A549 (cell line): ENCODE data around the gene GIMAP7. TPM values are rescaled to one million over a fixed set of nuclear protein-coding genes. Genes with fewer than 3 reads are reported as not detected.

Experiments used
- ATAC-seq, 2 experiments: fragments of 200-7000 bp in 1 of 2; fragments of >200 bp in 1 of 2; cut with Nextera tagmentation in 1 of 2; cut with Tn5 transposase in 1 of 2; 3 replicates each; pipeline versions ENCODE4 v1.8.0 to v1.9.1; 2018 to 2020; ENCODE audit warnings: mild to moderate bottlenecking in 1 of 2, moderate library complexity in 1 of 2
- CTCF ChIA-PET: fragments of 300-600 bp; sonication (Branson Sonifier 250); formaldehyde crosslinking; extraction: SDS; loops from one replicate; lab custom pipeline; 2021; ENCODE audit warnings: antibody characterized with exemption, inconsistent platforms; lab: Yijun Ruan, JAX
- POLR2A ChIA-PET: fragments of 350-600 bp; formaldehyde crosslinking; extraction: SDS; loops from one replicate; lab custom pipeline; 2021; ENCODE audit warnings: antibody characterized with exemption, inconsistent platforms; lab: Yijun Ruan, JAX
- DNase-seq, 2 experiments: peaks; one replicate each; pipeline versions ENCODE4 v3.0.0 to v3.0.0-alpha.2; 2011 to 2016; ENCODE audit warnings: low read depth in 1 of 2, low spot score in 1 of 2
- FAIRE-seq: peaks from 2 replicates; lab custom pipeline; 2011; peaks lifted over from hg19 to GRCh38; lab: Jason Lieb, UNC
- H3K27ac ChIP-seq, 2 experiments: fragments of >200 bp; sonication (Bioruptor Twin); formaldehyde crosslinking; 3 replicates each; pipeline ENCODE4 v1.5.1; 2016 to 2017
- H3K4me1 ChIP-seq: fragments of >200 bp; sonication (Bioruptor Twin); formaldehyde crosslinking; 3 replicates; pipeline ENCODE4 v1.6.1; 2016
- H3K4me2 ChIP-seq: fragments of >200 bp; sonication (Bioruptor Twin); formaldehyde crosslinking; 3 replicates; pipeline ENCODE4 v1.6.1; 2016
- H3K4me3 ChIP-seq: fragments of >200 bp; sonication (Bioruptor Twin); formaldehyde crosslinking; 3 replicates; pipeline ENCODE4 v1.5.1; 2016
- H3K9me3 ChIP-seq: fragments of >200 bp; sonication (Bioruptor Twin); formaldehyde crosslinking; 3 replicates; pipeline ENCODE4 v1.6.1; 2016
- EHF ChIP-seq: fragments of 250-450 bp; sonication (Bioruptor Pico); IDR thresholded peaks from 2 replicates; pipeline ENCODE4 v1.5.0; 2020; ENCODE audit warnings: mild to moderate bottlenecking
- ELK1 ChIP-seq: fragments of 150-350 bp; IDR thresholded peaks from 2 replicates; pipeline ENCODE4 v1.6.1; 2014; ENCODE audit warnings: low read depth, mild to moderate bottlenecking, low read length
- EP300 ChIP-seq, 2 experiments: fragments of >200 bp; sonication (Bioruptor Twin); formaldehyde crosslinking; IDR thresholded peaks; 2 replicates in 1 of 2; 3 replicates in 1 of 2; pipeline ENCODE4 v1.6.1; 2016 to 2017
- FOSB ChIP-seq: fragments of 250-450 bp; sonication (Bioruptor Pico); IDR thresholded peaks from 2 replicates; pipeline ENCODE4 v1.5.0; 2020; ENCODE audit warnings: mild to moderate bottlenecking, moderate library complexity
- FOSL2 ChIP-seq, 2 experiments: fragments of 450-650 bp in 1 of 2; fragments of >200 bp in 1 of 2; sonication (Bioruptor Twin) in 1 of 2; formaldehyde crosslinking; IDR thresholded peaks; 2 replicates each; pipeline versions ENCODE4 v1.5.0 to v1.6.1; 2016 to 2020; ENCODE audit warnings: mild to moderate bottlenecking in 1 of 2, moderate library complexity in 1 of 2
- HEYL ChIP-seq: fragments of 250-450 bp; sonication (Bioruptor Pico); IDR thresholded peaks from 2 replicates; pipeline ENCODE4 v1.8.0; 2021; ENCODE audit warnings: mild to moderate bottlenecking, moderate library complexity
- HMGXB4 ChIP-seq: fragments of 250-450 bp; sonication (Bioruptor Pico); IDR thresholded peaks from 2 replicates; pipeline ENCODE4 v1.5.0; 2021; ENCODE audit warnings: mild to moderate bottlenecking, moderate library complexity, borderline replicate concordance
- HOXB13 ChIP-seq: fragments of 250-450 bp; sonication (Bioruptor Pico); IDR thresholded peaks from 2 replicates; pipeline ENCODE4 v1.5.0; 2020; ENCODE audit warnings: low read depth, mild to moderate bottlenecking, moderate library complexity
- HOXB5 ChIP-seq: fragments of 250-450 bp; sonication (Bioruptor Pico); IDR thresholded peaks from 2 replicates; pipeline ENCODE4 v1.5.0; 2020; ENCODE audit warnings: mild to moderate bottlenecking, moderate library complexity
- JUN ChIP-seq, 2 experiments: fragments of >200 bp; sonication (Bioruptor Twin); formaldehyde crosslinking; IDR thresholded peaks; 2 replicates in 1 of 2; 3 replicates in 1 of 2; pipeline ENCODE4 v1.6.1; 2016 to 2017
- KDM1A ChIP-seq: fragments of 200-600 bp; sonication (generic); IDR thresholded peaks from 2 replicates; pipeline ENCODE4 v1.6.1; 2016; ENCODE audit warnings: low read depth, mild to moderate bottlenecking
- KDM5A ChIP-seq: fragments of 200-600 bp; sonication (generic); IDR thresholded peaks from 2 replicates; pipeline ENCODE4 v1.6.1; 2016; ENCODE audit warnings: antibody characterized with exemption, mild to moderate bottlenecking
- MAFK ChIP-seq: fragments of 450-650 bp; IDR thresholded peaks from 2 replicates; pipeline ENCODE4 v1.6.1; 2014; ENCODE audit not compliant: partially characterized antibody
- MAX ChIP-seq: IDR thresholded peaks from 2 replicates; pipeline ENCODE4 v1.6.1; 2012
- MAZ ChIP-seq: fragments of 150-350 bp; IDR thresholded peaks from 2 replicates; pipeline ENCODE4 v1.6.1; 2014; ENCODE audit warnings: antibody characterized with exemption, low read depth, low read length, borderline replicate concordance
- RAD21 ChIP-seq, 2 experiments: fragments of >200 bp in 1 of 2; sonication (Bioruptor Twin) in 1 of 2; formaldehyde crosslinking in 1 of 2; IDR thresholded peaks in 1 of 2; conservative IDR thresholded peaks in 1 of 2; 2 replicates in 1 of 2; 3 replicates in 1 of 2; pipeline ENCODE4 v1.6.1; 2012 to 2018; ENCODE audit warnings: inconsistent platforms in 1 of 2
- RCOR1 ChIP-seq: fragments of 150-350 bp; IDR thresholded peaks from 2 replicates; pipeline ENCODE4 v1.6.1; 2014; ENCODE audit warnings: antibody characterized with exemption, low read length, low read depth
- TP53 ChIP-seq: fragments of 250-450 bp; sonication (Bioruptor Pico); IDR thresholded peaks from 2 replicates; pipeline ENCODE4 v1.5.0; 2021; ENCODE audit warnings: mild to moderate bottlenecking, moderate library complexity
- ZC3H11A ChIP-seq: fragments of 450-650 bp; IDR thresholded peaks from 2 replicates; pipeline ENCODE4 v1.6.1; 2014; ENCODE audit warnings: antibody characterized with exemption, mild to moderate bottlenecking
- ZFP36 ChIP-seq: fragments of 450-650 bp; IDR thresholded peaks from 2 replicates; pipeline ENCODE4 v1.6.1; 2014; ENCODE audit warnings: borderline replicate concordance; ENCODE audit not compliant: partially characterized antibody
- ZSCAN20 ChIP-seq: fragments of 250-450 bp; sonication (Bioruptor Pico); IDR thresholded peaks from 2 replicates; pipeline ENCODE4 v1.8.0; 2022; ENCODE audit warnings: mild to moderate bottlenecking, moderate library complexity
- WGBS: methylation state at CpG from one replicate; pipeline ENCODE4 v1.1.6; 2017; ENCODE audit errors: missing lambda C conversion rate; 5-methylcytosine and 5-hydroxymethylcytosine counted together
- polyA plus RNA-seq, 4 experiments: library from polyadenylated mRNA; depleted of rRNA in 3 of 4; stranded (reverse); fragments of >200 nt; fragmentation: RNase III in 1 of 4; extraction: RNeasy Plus Mini Kit Qiagen cat#74134 plus additional on column Dnase treatment in 1 of 4; gene quantifications; 2 replicates in 3 of 4; 3 replicates in 1 of 4; pipeline ENCODE4 v1.2.3, GENCODE V29; 2011 to 2017

GIMAP7 gene
- polyA plus RNA-seq, 2 of the 4 experiments (the other 2 are of a cell fraction) = not detected

GRCh38 chr7:150515248-150516147 is 826 bp downstream of the GIMAP7 start (continued):
- TF ChIP-seq JUN (IDR thresholded peaks at IDR 0.05) = no peak
- no peak for TF ChIP-seq ELK1
- no peak for TF ChIP-seq ZSCAN20 (CRISPR knock-in tag)

- ATAC-seq (no peak), FAIRE-seq (no peak), DNase-seq (no peak)
- no peaks in the 10 kb centered on the region for H3K9me3 ChIP-seq
- 59% methylated on average over 1 of the region's 1 CpG for WGBS
- no peak overlapping the region for H3K27ac ChIP-seq
- no peak for TF ChIP-seq HOXB5 (CRISPR knock-in tag)
- no peak for TF ChIP-seq FOSL2 (IDR thresholded peaks at IDR 0.05)
- TF ChIP-seq FOSL2 (CRISPR knock-in tag; IDR thresholded peaks at IDR 0.05) = 0 out of 2 replicates have a peak, but pooled peaks have one; percentile 25
- POLR2A ChIA-PET = interaction anchor here (0.6 kb wide), 1 partner anchor 22 kb away, joined by 3 read pairs; no protein-coding TSS in a partner anchor
- H3K4me1 ChIP-seq = no peaks in the 10 kb centered on the region
- H3K4me3 ChIP-seq = no peak overlapping the region
- H3K4me2 ChIP-seq = no peak overlapping the region
- CTCF ChIA-PET = no interaction called here
Measured at GRCh38 chr7:150516956-150517745, 2.5 kb downstream of the GIMAP7 start.

GRCh38 chr7:150519310-150519709 is 4.6 kb downstream of the GIMAP7 start:
- no peak overlapping the region for H3K27ac ChIP-seq
- H3K4me1 ChIP-seq = no peaks in the 10 kb centered on the region
- 72% methylated on average over 2 of the region's 2 CpGs for WGBS
- POLR2A ChIA-PET = no interaction called here
- DNase-seq (no peak), FAIRE-seq (no peak), ATAC-seq (no peak)
- TF ChIP-seq FOSB (CRISPR knock-in tag) = no peak
- TF ChIP-seq HEYL (CRISPR knock-in tag) = no peak
- TF ChIP-seq MAZ = no peak
- TF ChIP-seq EP300 (IDR thresholded peaks at IDR 0.05) = no peak
- TF ChIP-seq KDM1A = no peak
- TF ChIP-seq ZC3H11A = no peak
- no peak for TF ChIP-seq ZFP36
- no peak for TF ChIP-seq RAD21 (conservative IDR thresholded peaks at IDR 0.05 in 1 of 2, IDR thresholded peaks at IDR 0.05 in 1 of 2)
- CTCF ChIA-PET = no interaction called here
- H3K9me3 ChIP-seq = no peaks in the 10 kb centered on the region
- H3K4me3 ChIP-seq = no peak overlapping the region
- no peak overlapping the region for H3K4me2 ChIP-seq

GRCh38 chr7:150520145-150520544 is 5.5 kb downstream of the GIMAP7 start:
- no peak for FAIRE-seq
- ATAC-seq = no peak
- POLR2A ChIA-PET = no interaction called here
- no peak overlapping the region for H3K4me2 ChIP-seq
- CTCF ChIA-PET = no interaction called here
- H3K27ac ChIP-seq = no peak overlapping the region
- no peak overlapping the region for H3K4me3 ChIP-seq
- no peak for DNase-seq
- no peaks in the 10 kb centered on the region for H3K9me3 ChIP-seq
- no peaks in the 10 kb centered on the region for H3K4me1 ChIP-seq
- WGBS = 19% methylated on average over 8 of the region's 8 CpGs
- no peak for TF ChIP-seq HOXB13
- TF ChIP-seq HOXB5 (CRISPR knock-in tag) = no peak
- no peak for TF ChIP-seq HMGXB4 (CRISPR knock-in tag)
- no peak for TF ChIP-seq FOSL2 (IDR thresholded peaks at IDR 0.05)
- no peak for TF ChIP-seq FOSL2 (CRISPR knock-in tag; IDR thresholded peaks at IDR 0.05)
- TF ChIP-seq ZFP36 = no peak
- TF ChIP-seq MAX = no peak
- TF ChIP-seq JUN (IDR thresholded peaks at IDR 0.05) = no peak
- no peak for TF ChIP-seq KDM5A
- TF ChIP-seq RCOR1 = no peak
- TF ChIP-seq MAFK = no peak
- TF ChIP-seq FOSB (CRISPR knock-in tag) = no peak
- TF ChIP-seq ELK1 = no peak
- no peak for TF ChIP-seq TP53
- TF ChIP-seq EHF = no peak
